Measurements from ENCODE around the gene SGMS1. TPM values are rescaled to one million over a fixed set of nuclear protein-coding genes. Genes with fewer than 3 reads are reported as not detected.

Gene SGMS1
- total RNA-seq, 4 donors from 2014 or later = 139 to 198 (median 173) TPM

- H3K4me3 ChIP-seq = no peak overlapping the region
- TF ChIP-seq EP300 (IDR thresholded peaks at IDR 0.05) (no peak), CTCF (IDR thresholded peaks at IDR 0.05) (no peak), POLR2A (IDR thresholded peaks at IDR 0.05) (no peak), POLR2AphosphoS5 (IDR thresholded peaks at IDR 0.05) (no peak)
- no peaks in the 10 kb centered on the region for H3K9me3 ChIP-seq
- peaks cover 4% of the 10 kb centered on the region for H3K4me1 ChIP-seq
- H3K36me3 ChIP-seq = no peaks in the 10 kb centered on the region
- H3K27me3 ChIP-seq = no peaks in the 10 kb centered on the region
- no peak overlapping the region for H3K27ac ChIP-seq
- DNase-seq (ENCODE audit: low spot score in 2 of 2) = no peak
- WGBS = 95% methylated on average over 4 of the region's 5 CpGs
Measured at GRCh38 chr10:50658165-50658564, 34.4 kb upstream of the SGMS1 start.

- TF ChIP-seq EP300 (IDR thresholded peaks at IDR 0.05) (no peak), POLR2A (IDR thresholded peaks at IDR 0.05) (no peak), POLR2AphosphoS5 (IDR thresholded peaks at IDR 0.05) (no peak), CTCF (IDR thresholded peaks at IDR 0.05) (no peak)
- H3K27ac ChIP-seq = no peak overlapping the region
- H3K36me3 ChIP-seq = no peaks in the 10 kb centered on the region
- H3K4me1 ChIP-seq = peaks cover 7% of the 10 kb centered on the region
- H3K9me3 ChIP-seq = no peaks in the 10 kb centered on the region
- 49% methylated on average over 3 of the region's 3 CpGs for WGBS
- DNase-seq (ENCODE audit: low spot score in 2 of 2) = no peak
- no peak overlapping the region for H3K4me3 ChIP-seq
- no peaks in the 10 kb centered on the region for H3K27me3 ChIP-seq
Measured at GRCh38 chr10:50653758-50654157, 30.0 kb upstream of the SGMS1 start.

GRCh38 chr10:50653142-50653541 is 29.4 kb upstream of the SGMS1 start:
- H3K36me3 ChIP-seq = no peaks in the 10 kb centered on the region
- H3K9me3 ChIP-seq = no peaks in the 10 kb centered on the region
- peaks cover 7% of the 10 kb centered on the region for H3K4me1 ChIP-seq
- TF ChIP-seq CTCF (IDR thresholded peaks at IDR 0.05) = peak in 1 of 2 donors; percentile 45
- TF ChIP-seq EP300 (IDR thresholded peaks at IDR 0.05) = no peak
- 1% methylated on average over 3 of the region's 3 CpGs for WGBS
- H3K27ac ChIP-seq = no peak overlapping the region
- no peaks in the 10 kb centered on the region for H3K27me3 ChIP-seq
- no peak for DNase-seq (ENCODE audit: low spot score in 2 of 2)
- H3K4me3 ChIP-seq = no peak overlapping the region

GRCh38 chr10:50651808-50652207 is 28.1 kb upstream of the SGMS1 start:
- no peak overlapping the region for H3K4me3 ChIP-seq
- no peaks in the 10 kb centered on the region for H3K36me3 ChIP-seq
- no peaks in the 10 kb centered on the region for H3K9me3 ChIP-seq
- TF ChIP-seq EP300 (IDR thresholded peaks at IDR 0.05) (no peak), CTCF (IDR thresholded peaks at IDR 0.05) (no peak), POLR2A (IDR thresholded peaks at IDR 0.05) (no peak), POLR2AphosphoS5 (IDR thresholded peaks at IDR 0.05) (no peak)
- no peaks in the 10 kb centered on the region for H3K27me3 ChIP-seq
- 91% methylated on average over 2 of the region's 2 CpGs for WGBS
- H3K27ac ChIP-seq = no peak overlapping the region
- no peak for DNase-seq (ENCODE audit: low spot score in 2 of 2)
- H3K4me1 ChIP-seq = peaks cover 7% of the 10 kb centered on the region

- no peak overlapping the region for H3K27ac ChIP-seq
- no peak for DNase-seq (ENCODE audit: low spot score in 2 of 2)
- H3K4me3 ChIP-seq = no peak overlapping the region
- H3K9me3 ChIP-seq = no peaks in the 10 kb centered on the region
- 93% methylated on average over 3 of the region's 3 CpGs for WGBS
- H3K4me1 ChIP-seq = peaks cover 7% of the 10 kb centered on the region
- no peaks in the 10 kb centered on the region for H3K27me3 ChIP-seq
- H3K36me3 ChIP-seq = no peaks in the 10 kb centered on the region
- no peak for TF ChIP-seq POLR2AphosphoS5 (IDR thresholded peaks at IDR 0.05)
- TF ChIP-seq EP300 (IDR thresholded peaks at IDR 0.05) = no peak
- no peak for TF ChIP-seq CTCF (IDR thresholded peaks at IDR 0.05)
Measured at GRCh38 chr10:50650481-50650880, 26.7 kb upstream of the SGMS1 start.
